HG03460 (cell line): ENCODE results near the gene TNFRSF18.
A peak's percentile ranks its signal among the peaks of the same experiment; 100 is the strongest.
"Not testable (repeated sequence)": the region's sequence is repeated elsewhere in the genome, so short reads cannot be mapped to it uniquely, and the experiment has no call there.

ENCODE experiments used
- ATAC-seq: cut with Tn5 transposase; IDR thresholded peaks from one replicate; pipeline ENCODE4 v1.9.1; 2021; ENCODE audit not compliant: unreplicated experiment

TNFRSF18 gene

DNA sequence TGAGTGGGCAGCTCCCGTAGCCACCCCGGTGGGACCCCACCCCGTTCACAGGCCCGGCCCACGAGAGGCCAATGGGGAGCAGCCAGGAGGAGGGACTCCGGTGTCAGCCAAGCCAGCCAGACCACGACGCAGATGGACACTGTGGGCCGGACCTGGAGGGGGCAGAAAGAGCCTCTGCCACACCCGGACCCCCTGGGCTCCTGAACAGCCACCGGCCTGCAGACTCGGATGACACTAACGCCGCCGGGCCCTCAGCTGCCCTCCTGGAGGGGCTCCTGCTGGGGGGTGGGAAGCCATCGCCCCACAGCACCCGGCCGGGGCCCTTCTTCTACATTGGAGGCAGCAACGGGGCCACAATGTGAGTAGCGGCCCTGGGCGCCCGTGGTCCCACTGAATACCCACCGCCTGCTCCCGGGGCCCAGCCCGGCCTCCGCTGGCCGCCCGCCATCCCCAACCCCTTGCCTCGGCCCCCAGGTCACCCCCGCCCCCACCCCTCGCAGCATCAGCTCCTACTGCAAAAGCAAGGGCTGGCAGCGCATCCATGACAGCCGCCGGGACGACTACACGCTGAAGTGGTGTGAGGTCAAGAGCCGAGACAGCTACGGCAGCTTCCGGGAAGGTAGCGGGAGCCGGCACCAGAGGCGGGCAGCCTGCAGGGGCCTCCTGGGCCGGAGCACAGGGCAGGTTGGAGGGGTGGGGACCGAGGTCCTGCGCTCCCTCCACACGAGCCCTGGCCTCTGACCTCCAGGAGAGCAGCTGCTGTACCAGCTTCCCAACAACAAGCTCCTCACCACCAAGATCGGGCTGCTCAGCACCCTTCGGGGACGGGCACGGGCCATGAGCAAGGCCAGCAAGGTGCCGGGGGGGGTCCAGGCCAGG, 26.2 kb downstream of the TNFRSF18 start:
- ATAC-seq: no peak

DNA sequence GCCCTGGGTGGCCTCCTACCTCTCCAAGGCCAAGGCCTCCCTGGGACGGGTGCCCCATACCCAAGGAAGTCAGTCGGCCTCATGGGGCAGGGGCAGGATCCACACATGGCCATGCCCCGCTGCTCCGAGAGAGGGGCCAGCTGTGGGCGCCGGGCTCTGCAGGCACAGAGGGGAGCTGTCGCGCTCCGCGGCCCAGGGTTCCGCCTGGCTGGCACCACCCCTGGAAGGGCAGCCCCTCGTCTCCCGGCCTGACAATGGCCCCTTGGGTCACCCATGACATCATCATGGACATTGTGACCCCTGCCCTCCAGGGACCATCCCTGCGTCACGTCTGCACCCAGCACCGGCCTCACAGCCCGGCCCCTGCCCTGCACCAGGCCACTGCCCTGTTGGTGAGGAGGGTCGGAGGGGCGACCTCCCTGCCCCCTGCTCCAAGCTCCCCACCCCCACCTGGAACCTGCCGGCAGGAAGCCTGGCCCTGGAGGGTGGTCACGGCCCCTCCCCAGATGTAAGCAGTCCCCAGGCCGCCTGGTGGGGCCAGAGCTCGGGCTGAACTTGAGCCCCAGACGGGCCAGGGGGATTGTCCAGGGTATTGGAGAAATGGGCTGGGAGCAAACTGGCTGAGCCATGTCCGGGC, 26.9 kb downstream of the TNFRSF18 start:
- no peak for ATAC-seq

GRCh38 chr1:1178794-1179331, 27.5 kb downstream of the TNFRSF18 start:
- no peak for ATAC-seq

DNA sequence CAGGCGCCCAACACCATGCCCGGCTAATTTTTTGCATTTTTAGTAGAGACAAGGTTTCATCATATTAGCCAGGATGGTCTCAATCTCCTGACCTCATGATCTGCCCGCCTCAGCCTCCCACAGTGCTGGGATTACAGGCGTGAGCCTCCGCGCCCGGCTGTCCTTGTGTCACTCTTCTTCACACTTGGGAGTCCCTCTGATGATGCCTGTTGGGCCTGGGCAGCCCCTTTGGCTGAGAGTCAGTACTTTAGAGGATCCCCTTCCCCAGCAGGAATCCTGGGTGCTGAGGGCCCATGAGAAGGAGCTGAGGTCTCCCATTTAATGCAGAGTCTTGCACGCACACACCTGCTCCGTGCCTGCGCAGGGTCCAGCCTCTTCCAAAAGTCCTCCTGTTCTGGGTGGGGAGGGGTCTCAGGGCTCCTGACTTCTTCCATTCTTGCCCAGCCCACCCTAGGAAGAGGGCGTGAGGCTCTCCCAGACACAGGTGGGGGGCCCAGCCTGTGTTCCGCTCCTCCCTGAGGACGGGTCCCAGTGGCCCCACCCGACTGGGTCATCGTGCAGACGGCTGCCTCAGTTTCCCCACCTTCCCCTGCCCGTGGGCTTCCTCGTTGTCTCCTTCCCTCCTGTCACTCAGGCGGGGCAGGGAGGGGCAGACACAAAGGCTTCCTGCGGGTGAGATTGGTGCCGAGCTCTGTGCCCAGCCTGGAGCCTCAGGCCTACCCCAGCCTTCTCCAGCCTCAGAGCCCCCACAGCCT, 28.8 kb downstream of the TNFRSF18 start:
- no peak for ATAC-seq

GRCh38 chr1:1176931-1177330, 29.5 kb downstream of the TNFRSF18 start:
- no peak for ATAC-seq

DNA sequence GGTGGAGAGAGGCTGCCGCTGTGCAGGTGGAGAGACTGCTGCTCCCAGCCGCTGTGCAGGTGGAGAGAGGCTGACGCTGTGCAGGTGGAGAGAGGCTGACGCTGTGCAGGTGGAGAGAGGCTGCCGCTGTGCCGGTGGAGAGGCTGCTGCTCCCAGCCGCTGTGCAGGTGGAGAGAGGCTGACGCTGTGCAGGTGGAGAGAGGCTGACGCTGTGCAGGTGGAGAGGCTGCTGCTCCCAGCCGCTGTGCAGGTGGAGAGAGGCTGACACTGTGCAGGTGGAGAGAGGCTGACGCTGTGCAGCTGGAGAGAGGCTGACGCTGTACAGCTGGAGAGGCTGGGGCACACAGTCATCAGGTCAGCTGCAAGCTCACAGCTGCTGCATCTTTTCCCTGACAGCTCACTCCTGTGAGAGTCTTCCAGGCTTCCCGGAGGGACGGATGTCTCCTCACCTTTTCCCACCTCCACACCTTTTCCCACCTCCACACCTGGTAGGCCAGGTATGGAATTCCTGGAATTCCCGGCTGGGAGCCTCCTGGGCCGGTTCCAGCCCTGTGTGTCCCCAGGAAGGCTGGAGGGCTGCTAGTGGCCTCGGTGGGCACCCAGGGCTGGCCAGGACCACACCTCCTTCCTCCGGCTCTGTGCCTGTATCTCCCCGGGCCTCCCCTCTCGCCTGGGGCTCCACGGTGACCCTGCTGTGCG, 30.2 kb downstream of the TNFRSF18 start:
- not testable (repeated sequence) for ATAC-seq

GRCh38 chr1:1175221-1176062, 30.9 kb downstream of the TNFRSF18 start:
- no peak for ATAC-seq

- no peak for ATAC-seq
Observed at GRCh38 chr1:1173793-1174415, 32.5 kb downstream of the TNFRSF18 start, which contains the start of gene TTLL10. TSS of gene TTLL10 (plus strand) at chr1:1173880. CDS start at chr1:1179216, 5,336 bp downstream.

DNA sequence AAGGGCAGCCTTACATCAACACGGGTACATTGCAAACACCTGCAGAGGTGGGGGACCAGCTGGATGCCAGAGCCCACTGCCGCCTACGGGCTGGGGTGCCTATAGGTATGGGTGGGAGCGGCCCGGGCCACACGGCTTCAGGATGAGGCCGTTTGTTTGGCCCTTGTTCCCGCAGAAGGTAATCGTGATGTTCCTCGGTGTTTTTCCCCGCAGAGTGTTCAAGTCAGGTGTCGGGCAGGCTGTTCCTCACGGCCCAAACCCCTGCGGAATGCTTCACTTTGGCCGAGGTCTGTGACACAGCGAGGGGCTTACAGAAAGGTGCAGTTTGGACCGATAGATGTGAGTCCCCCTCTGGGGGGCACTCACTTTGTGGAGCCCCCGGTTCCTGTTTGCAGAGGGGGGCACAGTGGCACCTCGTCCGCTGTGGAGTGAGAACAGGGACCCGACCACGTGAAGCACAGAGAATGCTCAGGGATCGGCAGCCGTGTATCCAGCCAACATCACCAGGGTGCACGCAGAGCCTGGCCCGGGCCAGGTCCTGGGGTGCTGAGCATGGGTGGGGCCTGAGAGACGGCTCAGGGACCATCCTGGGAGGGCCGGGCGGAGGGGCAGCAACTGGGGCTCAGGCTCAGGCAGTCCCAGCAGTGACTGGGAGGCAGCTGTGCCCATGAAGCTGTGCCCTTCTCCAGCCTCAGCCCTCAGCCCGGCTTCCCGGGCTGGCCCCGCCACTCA, 33.2 kb downstream of the TNFRSF18 start:
- ATAC-seq: no peak

DNA sequence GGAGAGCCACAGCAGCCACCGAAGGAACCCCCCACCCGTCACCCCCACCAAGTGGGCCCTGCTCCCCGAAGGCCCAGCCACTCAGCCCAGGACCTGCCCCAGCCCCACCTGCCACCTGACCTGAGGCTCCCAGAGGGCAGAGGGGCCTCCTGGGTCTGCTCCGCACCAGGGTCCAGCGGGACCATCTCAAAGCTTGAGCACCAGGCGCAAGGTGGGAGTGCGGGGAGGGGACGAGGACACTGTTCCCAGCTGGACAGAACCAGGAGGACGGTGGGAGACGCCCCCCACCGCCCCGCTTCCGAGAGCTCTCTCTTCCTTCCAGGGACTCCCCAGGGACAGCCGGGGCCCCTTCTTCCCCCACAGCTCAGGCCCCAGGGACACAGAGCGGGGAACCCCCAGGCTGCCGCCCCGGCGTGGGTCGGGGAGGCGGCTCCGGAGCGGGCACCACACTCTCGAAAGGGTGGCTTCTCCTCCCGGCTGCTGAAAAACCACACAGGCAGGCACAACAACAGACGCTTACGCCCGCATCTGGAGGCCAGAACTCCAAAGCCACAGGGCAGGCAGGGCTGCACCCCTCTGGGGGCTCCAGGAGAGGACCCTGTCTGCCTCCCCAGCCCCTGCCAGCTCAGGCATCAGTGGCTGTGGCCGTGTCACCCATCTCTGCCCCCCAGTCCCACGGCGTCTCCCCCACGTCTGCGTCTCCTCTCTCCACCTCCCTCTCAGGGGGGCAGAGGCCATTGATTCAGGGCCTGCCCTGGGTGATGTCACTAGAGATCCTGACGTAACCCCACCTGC, 34.6 kb downstream of the TNFRSF18 start:
- ATAC-seq: peak; percentile 48

DNA sequence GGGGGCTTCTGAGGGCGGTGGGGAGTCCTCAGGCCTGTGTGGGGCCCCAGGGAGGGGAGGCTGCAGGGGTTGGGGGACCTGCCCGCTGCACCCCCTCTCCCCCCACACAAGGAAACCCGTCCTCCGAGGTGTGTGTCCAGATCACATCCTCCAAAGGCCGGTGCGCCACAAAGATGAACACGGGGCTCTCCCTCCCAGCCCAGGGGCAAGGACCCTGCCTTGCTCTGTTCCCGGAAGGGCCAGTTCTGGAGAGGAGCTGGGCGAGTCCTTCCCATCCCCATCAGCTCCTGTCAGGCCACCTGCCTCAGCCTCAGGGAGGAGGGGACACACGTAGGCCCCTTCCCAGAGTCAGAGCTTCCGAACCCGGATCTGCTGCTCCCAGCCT, 35.2 kb downstream of the TNFRSF18 start:
- no peak for ATAC-seq

DNA sequence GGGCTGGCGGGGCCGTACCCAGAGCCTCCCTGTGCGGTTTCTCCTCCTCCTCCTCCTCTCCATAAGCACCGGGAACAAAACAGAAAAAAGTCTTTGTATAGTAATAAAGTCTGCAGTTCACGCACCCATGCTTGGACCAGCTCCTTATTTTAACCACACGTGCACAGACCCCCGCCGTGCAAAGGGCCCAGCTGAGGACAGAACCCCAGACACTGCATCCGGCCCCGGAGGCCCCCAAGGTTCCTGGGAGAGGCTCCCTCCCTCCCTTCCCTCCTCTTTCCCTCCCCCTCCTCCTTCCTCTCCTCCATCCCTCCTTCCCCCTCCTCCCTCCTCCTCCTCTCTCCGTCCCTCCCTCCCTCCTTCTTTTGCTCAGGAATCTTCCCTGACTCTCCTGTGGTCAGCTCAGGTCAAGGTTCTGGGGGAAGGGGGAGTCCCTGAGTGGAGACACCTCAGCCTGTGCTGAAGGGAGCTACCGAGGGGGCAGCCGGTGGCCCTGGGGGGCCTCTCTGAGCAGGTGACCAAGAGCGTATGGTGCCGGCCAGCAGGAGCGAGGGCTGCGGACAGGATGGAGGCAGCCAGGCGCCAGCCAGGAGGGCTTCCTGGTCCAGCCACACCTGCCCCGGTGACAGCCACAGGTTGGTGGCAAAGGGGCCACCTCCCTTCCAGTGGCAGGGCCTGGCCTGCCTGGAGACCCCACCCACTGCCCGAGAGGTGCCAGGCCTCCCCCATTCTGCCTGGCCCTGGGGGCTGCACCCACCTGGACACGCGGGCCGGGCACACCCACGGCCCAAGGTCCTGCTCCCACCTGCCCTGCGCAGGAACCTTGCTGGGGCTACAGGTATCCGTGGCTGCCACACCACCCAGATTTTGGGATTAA, 35.9 kb downstream of the TNFRSF18 start:
- ATAC-seq: no peak

DNA sequence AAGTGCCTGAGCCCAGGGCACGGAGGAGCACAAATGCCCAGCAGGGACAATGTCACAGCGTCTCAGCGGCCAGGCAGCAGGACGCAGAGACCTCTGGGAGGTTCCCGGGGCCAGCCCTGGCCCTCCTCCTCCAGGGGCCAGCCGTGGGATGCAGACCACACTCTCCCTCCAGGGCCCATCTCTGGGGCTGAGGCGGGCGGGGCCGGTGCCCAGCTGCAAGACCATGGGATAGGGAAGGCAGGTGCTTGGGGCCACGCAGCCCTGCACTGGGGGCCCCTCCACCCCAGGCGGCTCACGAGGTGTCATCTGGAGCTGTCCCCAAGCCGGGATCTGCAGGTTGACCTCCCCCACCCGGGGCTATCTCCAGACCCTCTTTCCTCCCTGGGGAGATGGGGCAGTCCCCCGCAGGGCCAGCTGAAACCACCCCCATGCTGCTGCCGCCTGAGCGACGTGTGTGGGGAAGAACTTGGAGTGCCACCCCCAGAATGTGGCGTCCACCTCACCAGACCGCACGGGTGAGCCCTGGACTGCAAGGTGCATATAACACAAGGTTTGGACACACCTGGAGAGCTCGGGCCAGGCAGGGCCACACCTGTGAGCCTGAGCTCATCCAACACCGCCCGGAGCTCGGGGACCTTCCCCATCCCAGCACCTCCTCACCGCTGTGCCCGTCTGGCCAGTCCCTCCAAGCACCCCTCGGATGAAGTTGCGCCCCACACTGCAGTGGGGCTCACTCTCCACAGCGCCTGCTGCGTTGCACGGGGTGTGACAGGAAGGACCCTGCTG, 36.8 kb downstream of the TNFRSF18 start:
- ATAC-seq: no peak

- no peak for ATAC-seq
Observed at GRCh38 chr1:1168451-1169411, 37.7 kb downstream of the TNFRSF18 start.

GRCh38 chr1:1167841-1168450, 38.4 kb downstream of the TNFRSF18 start:
- ATAC-seq: no peak
